OCI-LY1 (cell line): ENCODE results near the gene PGAM2.

Experiments
- H2AFZ ChIP-seq: fragments of 200-600 bp; sonication (generic), shearing (Covaris generic); 2 replicates; pipeline ENCODE4 v1.6.0; 2014; ENCODE audit warnings: antibody characterized with exemption, mild to moderate bottlenecking, low read length
- H3F3A ChIP-seq: fragments of 200-600 bp; sonication (generic), shearing (Covaris generic); 2 replicates; pipeline ENCODE4 v1.6.0; 2014; ENCODE audit warnings: mild to moderate bottlenecking, antibody characterized with exemption, low read length, moderate library complexity; ENCODE audit not compliant: insufficient read depth
- H3K27ac ChIP-seq: fragments of 200-600 bp; sonication (generic); 2 replicates; pipeline ENCODE4 v1.5.1; 2014; ENCODE audit warnings: low read length, mixed run types, mild to moderate bottlenecking, low read depth; ENCODE audit not compliant: poor library complexity, severe bottlenecking
- H3K27me3 ChIP-seq: fragments of 200-600 bp; sonication (generic); 2 replicates; pipeline ENCODE4 v1.6.0; 2014; ENCODE audit warnings: antibody characterized with exemption, mild to moderate bottlenecking, low read length, moderate library complexity; ENCODE audit not compliant: insufficient read depth
- H3K36me3 ChIP-seq: fragments of 200-600 bp; sonication (generic); 2 replicates; pipeline ENCODE4 v1.6.1; 2014; ENCODE audit warnings: mild to moderate bottlenecking, antibody characterized with exemption, low read length, moderate library complexity, mixed read lengths; ENCODE audit not compliant: insufficient read depth
- H3K4me1 ChIP-seq: fragments of 200-600 bp; sonication (generic); 2 replicates; pipeline ENCODE4 v1.5.1; 2014; ENCODE audit warnings: mild to moderate bottlenecking, low read length, moderate library complexity; ENCODE audit not compliant: insufficient read depth, severe bottlenecking
- H3K4me2 ChIP-seq: fragments of 200-600 bp; sonication (generic), shearing (Covaris generic); 2 replicates; pipeline ENCODE4 v1.6.1; 2014; ENCODE audit warnings: low read length
- H3K4me3 ChIP-seq: fragments of 200-600 bp; sonication (generic); 2 replicates; pipeline ENCODE4 v1.5.1; 2014; ENCODE audit warnings: low read length, low read depth, mild to moderate bottlenecking, mixed read lengths; ENCODE audit not compliant: poor library complexity, severe bottlenecking
- H3K79me2 ChIP-seq: fragments of 200-600 bp; shearing (Covaris generic); 2 replicates; pipeline ENCODE4 v1.6.1; 2016; ENCODE audit warnings: mixed run types, low read length, mixed read lengths; ENCODE audit not compliant: insufficient read depth
- H3K9ac ChIP-seq: fragments of 200-600 bp; sonication (generic), shearing (Covaris generic); 2 replicates; pipeline ENCODE4 v1.6.1; 2014; ENCODE audit warnings: mild to moderate bottlenecking, low read length, mixed read lengths
- H3K9me2 ChIP-seq: fragments of 200-600 bp; sonication (generic), shearing (Covaris generic); 2 replicates; pipeline ENCODE4 v1.6.1; 2014; ENCODE audit warnings: low read depth, mild to moderate bottlenecking, low read length, mixed read lengths
- H3K9me3 ChIP-seq: fragments of 200-600 bp; shearing (Covaris generic); 2 replicates; pipeline ENCODE4 v1.6.1; 2014; ENCODE audit warnings: low read length, mixed read lengths
- H4K20me1 ChIP-seq: fragments of 200-600 bp; sonication (generic), shearing (Covaris generic); 2 replicates; pipeline ENCODE4 v1.6.0; 2016; ENCODE audit warnings: mild to moderate bottlenecking, low read length; ENCODE audit not compliant: insufficient read depth
- EZH2 ChIP-seq: fragments of 200-600 bp; sonication (generic), shearing (Covaris generic); IDR thresholded peaks from 2 replicates; pipeline ENCODE4 v1.8.0; 2017; ENCODE audit warnings: borderline replicate concordance, mixed run types, mild to moderate bottlenecking, antibody characterized with exemption, low read length, moderate library complexity, mixed read lengths
- TF ChIP-seq, protein P1 (sequence below): fragments of 200-600 bp; sonication (generic), shearing (Covaris generic); IDR thresholded peaks from 2 replicates; pipeline ENCODE4 v1.5.1; 2017; ENCODE audit warnings: mild to moderate bottlenecking, antibody characterized with exemption, low read length, moderate library complexity, mixed read lengths

PGAM2 gene

DNA sequence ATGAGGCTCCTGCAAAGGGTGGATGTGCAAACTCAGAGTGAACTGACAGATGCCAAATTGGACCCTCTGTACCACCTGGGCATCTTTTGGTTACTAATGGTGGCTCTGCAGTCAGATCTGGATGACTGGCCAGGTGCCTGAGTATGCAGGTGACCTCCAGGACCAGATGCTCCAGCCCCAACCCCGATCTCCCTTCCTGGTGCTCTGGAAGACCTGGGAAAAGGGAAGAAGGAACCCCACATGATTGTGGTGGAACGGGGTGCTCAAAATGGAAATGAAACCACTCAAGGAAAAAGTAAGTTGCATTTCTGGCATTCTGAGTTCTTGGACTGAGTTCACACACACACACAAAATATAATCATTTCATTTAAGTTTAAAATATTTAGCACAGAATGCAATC lies 29.0 kb upstream of the PGAM2 start:
- Histone ChIP-seq H3K9me3 (no peaks in the 10 kb centered on the region), H3K4me3 (no peak overlapping the region), H2AFZ (no peak overlapping the region), H3K4me2 (0 out of 2 replicates have a peak overlapping the region, but pooled peaks have one; percentile 44), H3K4me1 (peaks cover 72% of the 10 kb centered on the region), H3K9ac (peak overlapping the region; percentile 61), H3K27ac (peak overlapping the region; percentile 96), H3K9me2 (no peaks in the 10 kb centered on the region), H3K27me3 (no peaks in the 10 kb centered on the region), H3F3A (peaks cover 12% of the 10 kb centered on the region; the same call in 1 of the 2 replicates), H3K79me2 (no peaks in the 10 kb centered on the region), H3K36me3 (no peaks in the 10 kb centered on the region), H4K20me1 (no peaks in the 10 kb centered on the region)
- TF ChIP-seq EZH2 = no peak
- TF ChIP-seq, protein P1, sequence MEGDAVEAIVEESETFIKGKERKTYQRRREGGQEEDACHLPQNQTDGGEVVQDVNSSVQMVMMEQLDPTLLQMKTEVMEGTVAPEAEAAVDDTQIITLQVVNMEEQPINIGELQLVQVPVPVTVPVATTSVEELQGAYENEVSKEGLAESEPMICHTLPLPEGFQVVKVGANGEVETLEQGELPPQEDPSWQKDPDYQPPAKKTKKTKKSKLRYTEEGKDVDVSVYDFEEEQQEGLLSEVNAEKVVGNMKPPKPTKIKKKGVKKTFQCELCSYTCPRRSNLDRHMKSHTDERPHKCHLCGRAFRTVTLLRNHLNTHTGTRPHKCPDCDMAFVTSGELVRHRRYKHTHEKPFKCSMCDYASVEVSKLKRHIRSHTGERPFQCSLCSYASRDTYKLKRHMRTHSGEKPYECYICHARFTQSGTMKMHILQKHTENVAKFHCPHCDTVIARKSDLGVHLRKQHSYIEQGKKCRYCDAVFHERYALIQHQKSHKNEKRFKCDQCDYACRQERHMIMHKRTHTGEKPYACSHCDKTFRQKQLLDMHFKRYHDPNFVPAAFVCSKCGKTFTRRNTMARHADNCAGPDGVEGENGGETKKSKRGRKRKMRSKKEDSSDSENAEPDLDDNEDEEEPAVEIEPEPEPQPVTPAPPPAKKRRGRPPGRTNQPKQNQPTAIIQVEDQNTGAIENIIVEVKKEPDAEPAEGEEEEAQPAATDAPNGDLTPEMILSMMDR = no peak

DNA sequence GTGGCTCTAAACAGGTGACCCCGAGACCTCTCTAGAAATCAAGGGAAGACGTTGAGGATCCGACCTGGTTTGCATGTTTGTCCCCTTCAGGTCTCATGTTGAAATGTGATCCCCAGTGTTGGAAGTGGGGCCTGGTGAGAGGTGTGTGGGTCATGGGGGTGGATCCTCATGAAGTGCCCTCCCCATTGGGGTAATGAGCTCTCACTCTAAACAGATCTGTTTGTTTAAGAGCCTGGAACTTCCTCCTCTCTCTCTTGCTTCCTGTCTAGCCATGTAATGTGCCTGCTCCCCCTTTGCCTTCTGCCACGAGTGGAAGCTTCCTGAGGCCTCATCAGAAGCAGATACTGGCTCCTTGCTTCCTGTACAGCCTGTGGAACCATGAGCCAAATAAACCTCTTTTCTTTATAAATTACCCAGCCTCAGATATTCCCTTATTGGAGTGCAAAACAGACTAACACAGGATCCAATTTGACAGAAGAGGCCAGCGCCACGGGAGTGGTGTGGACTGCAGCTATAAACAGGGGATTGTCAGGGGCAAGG lies 27.8 kb upstream of the PGAM2 start:
- Histone ChIP-seq H3K9ac (no peak overlapping the region; the same call in 1 of the 2 replicates), H3K4me3 (no peak overlapping the region), H3F3A (peaks cover 9% of the 10 kb centered on the region; the same call in 1 of the 2 replicates), H2AFZ (no peak overlapping the region), H3K4me1 (peaks cover 70% of the 10 kb centered on the region), H3K9me2 (no peaks in the 10 kb centered on the region), H3K9me3 (no peaks in the 10 kb centered on the region), H3K27ac (peak overlapping the region; percentile 96), H3K4me2 (no peak overlapping the region), H3K36me3 (no peaks in the 10 kb centered on the region), H3K27me3 (no peaks in the 10 kb centered on the region), H3K79me2 (no peaks in the 10 kb centered on the region), H4K20me1 (no peaks in the 10 kb centered on the region)
- TF ChIP-seq, protein P1 = no peak
- no peak for TF ChIP-seq EZH2

DNA sequence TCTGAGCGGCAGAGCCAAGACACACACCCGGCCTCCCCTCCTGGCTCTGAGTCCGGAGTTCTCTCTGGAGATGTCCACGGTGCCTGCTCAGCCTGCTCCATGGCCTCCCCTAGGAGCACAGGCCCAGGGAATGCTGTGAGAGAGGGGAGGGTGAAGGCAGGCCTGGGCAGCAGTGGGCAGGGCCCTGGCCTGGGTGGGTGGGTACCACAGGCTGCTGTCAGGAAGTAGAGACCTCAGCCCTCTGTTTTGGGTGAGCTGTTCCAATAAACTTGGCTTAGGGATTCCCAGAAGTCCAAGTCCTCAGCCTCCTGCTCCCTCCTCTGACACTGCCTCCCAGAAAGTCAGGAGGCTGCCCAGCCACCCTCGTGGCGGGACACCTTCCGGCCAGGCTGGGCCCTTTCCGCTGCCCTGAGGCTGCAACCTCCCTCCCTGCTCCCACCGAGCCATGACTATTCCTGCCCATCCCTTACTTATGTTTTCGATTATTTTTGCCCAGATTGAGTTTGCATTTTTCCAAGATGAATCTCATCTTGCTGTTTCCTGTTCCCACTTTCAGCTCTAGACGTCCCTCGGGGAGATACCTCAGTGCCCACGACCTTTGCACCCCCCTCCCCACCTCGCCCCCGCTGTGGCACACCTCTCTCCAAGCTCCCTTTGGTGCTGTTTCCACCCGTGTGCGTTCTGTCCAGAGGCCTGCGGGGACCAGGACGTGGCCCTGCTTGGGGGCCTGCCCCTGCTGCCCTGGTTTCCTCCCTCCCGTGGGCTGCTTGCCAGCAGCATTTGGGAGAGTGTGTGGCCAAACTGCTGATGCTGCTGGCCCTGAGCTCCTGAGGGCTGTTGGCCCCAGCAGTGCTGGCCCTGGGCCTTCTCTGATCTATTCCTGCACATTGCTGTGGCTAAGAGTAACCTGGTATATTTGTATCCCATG lies 22.8 kb upstream of the PGAM2 start:
- Histone ChIP-seq H3F3A (peaks cover 16% of the 10 kb centered on the region), H3K4me2 (no peak overlapping the region), H3K27me3 (no peaks in the 10 kb centered on the region), H3K27ac (peak overlapping the region; percentile 72), H4K20me1 (no peaks in the 10 kb centered on the region), H3K9me3 (no peaks in the 10 kb centered on the region), H3K9ac (peak overlapping the region; percentile 21), H3K4me3 (no peak overlapping the region), H3K36me3 (no peaks in the 10 kb centered on the region), H2AFZ (peak overlapping the region; percentile 38; the same call in 1 of the 2 replicates), H3K4me1 (peaks cover 54% of the 10 kb centered on the region), H3K9me2 (no peaks in the 10 kb centered on the region), H3K79me2 (no peaks in the 10 kb centered on the region)
- TF ChIP-seq EZH2 = no peak
- TF ChIP-seq, protein P1 = no peak
